ENCODE results near the gene CATSPERD. TPM values are rescaled to one million over a fixed set of nuclear protein-coding genes. Genes with fewer than 3 reads are reported as not detected.

CATSPERD gene
- total and polyA plus RNA-seq, 9 of the 15 experiments (the other 6 are each of a cell fraction or from before 2014, with no cell fraction given) = not detected

GRCh38 chr19:5719961-5720790 is at the start of gene CATSPERD, which contains the start of gene LONP1 (continued):
- TF ChIP-seq HMBOX1 (IDR thresholded peaks at IDR 0.05) (no peak), PRPF4 (IDR thresholded peaks at IDR 0.05; ENCODE audit: insufficient read depth, low read depth, low read length, poor library complexity, severe bottlenecking) (peak; percentile 75), ATF1 (CRISPR knock-in tag; IDR thresholded peaks at IDR 0.05) (peak; percentile 83), ATF1 (tag; IDR thresholded peaks at IDR 0.05) (peak; percentile 98), RCOR1 (IDR thresholded peaks at IDR 0.05; ENCODE audit: borderline replicate concordance in 1 of 2, low read depth in 2 of 2, low read length in 2 of 2) (peak in 1 of 2 experiments; percentile 78; a peak in 2 of 4 replicates), CREB1 (IDR thresholded peaks at IDR 0.05) (peak; percentile 97), CREB1 (CRISPR knock-in tag; IDR thresholded peaks at IDR 0.05) (peak; percentile 97), ATF3 (IDR thresholded peaks at IDR 0.05) (no peak), ATF3 (CRISPR knock-in tag; conservative IDR thresholded peaks at IDR 0.05) (peak; percentile 2; the same call in 1 of the 2 replicates), DLX4 (CRISPR knock-in tag; IDR thresholded peaks at IDR 0.05) (no peak), EP400 (IDR thresholded peaks at IDR 0.05) (peak; percentile 99), SRSF9 (IDR thresholded peaks at IDR 0.05; ENCODE audit: borderline replicate concordance, low read depth, low read length) (no peak), ZC3H11A (IDR thresholded peaks at IDR 0.05; ENCODE audit: low read depth, low read length) (peak; percentile 25; the same call in 1 of the 2 replicates), MECOM (CRISPR knock-in tag; IDR thresholded peaks at IDR 0.05) (no peak), RB1 (IDR thresholded peaks at IDR 0.05; ENCODE audit: low read depth) (peak; percentile 87; the same call in 1 of the 2 replicates), STAT5B (CRISPR knock-in tag; IDR thresholded peaks at IDR 0.05) (no peak), RBM34 (IDR thresholded peaks at IDR 0.05; ENCODE audit: borderline replicate concordance, insufficient read depth, low read length) (0 out of 2 replicates have a peak, but pooled peaks have one; percentile 60), AFF4 (CRISPR knock-in tag; IDR thresholded peaks at IDR 0.05) (peak; percentile 72; the same call in 1 of the 2 replicates), PHF8 (IDR thresholded peaks at IDR 0.05; ENCODE audit: borderline replicate concordance, low read length) (peak; percentile 81; the same call in 1 of the 2 replicates)

Data from K562 (cell line).